GM21526 (cell line): ENCODE measurements around the gene CHRNA4.

Experiments
- ATAC-seq: cut with Tn5 transposase; IDR thresholded peaks from one replicate; pipeline ENCODE4 v1.9.1; 2021; ENCODE audit warnings: moderate library complexity; ENCODE audit not compliant: unreplicated experiment, low FRiP score

Gene CHRNA4

DNA sequence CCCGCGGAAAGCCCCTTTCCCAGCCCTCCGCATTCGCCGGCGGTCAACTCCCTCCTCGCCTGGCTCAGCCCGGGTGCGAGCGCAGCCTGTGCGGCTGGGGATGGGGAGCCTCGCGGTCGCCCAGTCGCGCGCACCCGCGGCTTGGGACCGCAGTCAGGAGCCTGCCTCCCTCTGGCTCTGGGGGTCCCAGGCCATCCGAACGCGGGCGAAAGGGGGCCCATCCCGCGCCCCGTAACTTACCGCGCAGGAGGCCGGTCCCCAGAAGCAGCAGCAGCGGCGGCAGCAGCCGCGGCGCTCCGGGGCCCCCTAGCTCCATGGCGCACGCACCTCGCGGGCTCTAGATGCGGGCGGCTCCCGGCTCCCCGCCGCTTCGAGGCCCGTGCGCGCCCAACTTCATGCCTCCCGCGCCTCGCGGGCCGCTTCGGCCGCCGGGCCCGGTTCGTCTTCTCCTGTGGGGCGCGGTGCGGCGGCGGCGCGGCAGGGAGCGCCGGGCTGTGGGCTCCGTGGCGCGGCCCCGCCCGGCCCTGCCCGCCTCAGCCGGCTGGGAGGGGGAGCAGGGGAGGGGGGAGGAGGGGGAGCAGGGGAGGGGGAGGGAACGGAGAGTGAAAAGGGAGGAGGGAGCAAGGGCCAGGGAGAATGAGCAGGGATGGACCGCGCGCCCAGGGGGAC, at the start of gene CHRNA4:
Gene CHRNA4 (minus strand): TSS at position 500 of the 669 bp plus-strand sequence. CDS start 184 bp downstream, at position 316.
- ATAC-seq: no peak

DNA sequence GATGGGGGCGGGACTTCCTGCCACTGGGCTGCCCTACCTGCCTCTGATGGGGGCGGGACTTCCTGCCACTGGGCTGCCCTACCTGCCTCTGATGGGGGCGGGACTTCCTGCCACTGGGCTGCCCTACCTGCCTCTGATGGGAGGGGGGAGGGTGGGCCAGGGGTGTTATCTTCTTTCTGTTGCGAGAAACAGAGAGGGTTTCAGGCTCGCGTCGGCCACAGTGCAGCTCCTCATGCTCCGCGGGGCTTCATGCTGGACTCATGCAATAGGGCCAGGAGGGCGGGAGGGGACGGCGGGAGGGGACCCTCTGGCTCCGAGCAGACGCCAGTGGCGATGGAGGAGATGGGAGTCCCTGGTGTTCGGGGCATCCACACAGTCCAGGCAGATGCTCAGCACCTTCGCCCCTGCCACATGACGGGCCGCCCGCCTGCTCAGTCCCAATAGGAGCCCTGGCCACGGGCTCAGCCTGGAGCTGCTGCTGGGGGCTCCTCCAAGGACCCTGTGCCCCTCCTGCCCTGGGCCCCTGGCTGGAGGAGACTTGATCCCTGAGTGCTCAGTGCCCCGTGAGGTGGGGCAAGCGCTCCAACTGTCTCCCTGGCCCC, 48.8 kb upstream of the CHRNA4 start:
- ATAC-seq: no peak

DNA sequence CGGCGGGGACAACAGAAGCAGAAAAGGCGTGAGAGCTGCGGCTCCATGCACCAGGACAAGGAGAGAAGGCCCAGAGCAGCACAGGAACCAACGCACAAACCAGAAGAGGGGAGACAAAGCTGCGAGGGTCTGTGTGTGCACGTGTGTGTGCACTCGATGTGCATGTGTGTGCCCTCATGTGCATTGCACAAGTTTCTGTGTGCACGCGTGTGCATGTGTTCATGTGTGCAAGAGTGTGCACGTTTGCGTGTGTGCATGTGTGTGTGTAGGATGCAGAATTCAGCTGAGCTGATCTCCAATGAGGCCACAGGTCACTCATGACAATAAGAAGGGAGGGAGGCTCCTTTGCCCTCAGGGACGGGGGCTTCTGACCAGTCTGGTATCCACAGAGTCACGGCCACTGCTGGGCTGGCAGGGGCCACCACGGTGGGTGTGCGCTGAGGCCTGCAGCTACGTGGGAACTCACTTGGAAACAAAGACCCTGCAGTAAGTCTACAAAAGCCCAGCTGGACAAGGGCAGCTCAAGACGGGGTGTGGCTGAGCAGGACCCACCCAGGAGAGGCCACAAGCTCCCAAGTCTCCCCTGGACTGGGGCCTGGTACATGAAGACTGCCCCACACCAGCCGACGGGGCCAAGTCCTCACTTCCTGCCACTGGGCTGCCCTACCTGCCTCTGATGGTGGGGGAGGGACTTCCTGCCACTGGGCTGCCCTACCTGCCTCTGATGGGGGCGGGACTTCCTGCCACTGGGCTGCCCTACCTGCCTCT, 48.1 kb upstream of the CHRNA4 start:
- no peak for ATAC-seq

DNA sequence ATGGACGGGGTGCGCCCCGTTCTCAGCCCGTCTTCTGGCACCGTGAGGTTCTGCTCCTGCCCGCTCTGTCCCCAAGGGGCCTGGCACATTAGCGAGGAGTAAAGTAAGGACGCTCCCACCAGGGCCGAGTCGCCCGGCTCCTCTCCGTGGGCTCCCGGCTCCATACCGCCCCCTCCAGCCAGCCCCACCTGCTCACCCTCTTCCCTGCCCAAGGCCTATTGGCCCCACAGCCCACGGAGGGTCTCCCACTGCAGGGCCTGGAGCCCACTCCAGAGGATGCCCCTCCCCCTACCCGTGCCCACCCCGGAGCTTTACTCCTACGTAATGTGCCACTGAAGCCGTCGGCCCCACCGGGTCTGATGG, 47.5 kb upstream of the CHRNA4 start:
- ATAC-seq: no peak

DNA sequence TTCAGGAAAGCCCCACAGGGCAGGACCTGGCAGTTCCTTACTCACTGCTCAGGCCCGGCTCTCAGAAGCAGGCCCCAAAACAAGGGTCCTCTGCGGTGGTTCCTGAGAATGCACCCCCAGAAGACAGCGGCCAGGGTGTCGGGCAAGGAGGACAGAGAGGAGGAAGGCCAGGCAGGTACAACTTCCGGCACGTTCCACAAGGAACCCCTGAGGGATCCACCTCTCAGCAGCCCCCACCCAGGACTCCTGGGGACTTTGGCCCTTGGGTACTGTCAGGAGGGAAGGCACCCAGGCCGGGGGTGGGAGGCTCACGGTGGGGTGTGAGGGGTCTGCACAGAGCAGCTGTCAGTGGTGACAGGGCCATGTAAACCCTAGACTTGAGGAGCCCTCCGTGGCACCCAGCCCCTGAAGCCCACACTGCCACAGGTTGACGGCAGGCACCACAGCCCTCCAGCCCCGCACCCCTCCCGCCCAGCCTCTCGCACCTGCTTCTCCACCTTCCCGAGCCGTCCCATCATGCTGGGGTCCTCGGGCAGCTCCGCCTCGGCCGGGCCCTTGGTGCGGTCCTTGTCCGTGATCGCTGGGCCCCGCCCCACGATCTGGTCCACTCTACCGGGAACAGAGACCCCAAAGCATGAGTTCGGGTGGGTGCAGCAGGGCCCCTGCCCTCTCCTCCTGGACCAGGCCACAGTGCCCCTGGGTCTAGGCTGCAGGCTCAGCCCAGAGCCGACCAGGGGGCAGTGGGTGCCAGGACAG, 47.0 kb upstream of the CHRNA4 start:
- ATAC-seq: no peak

DNA sequence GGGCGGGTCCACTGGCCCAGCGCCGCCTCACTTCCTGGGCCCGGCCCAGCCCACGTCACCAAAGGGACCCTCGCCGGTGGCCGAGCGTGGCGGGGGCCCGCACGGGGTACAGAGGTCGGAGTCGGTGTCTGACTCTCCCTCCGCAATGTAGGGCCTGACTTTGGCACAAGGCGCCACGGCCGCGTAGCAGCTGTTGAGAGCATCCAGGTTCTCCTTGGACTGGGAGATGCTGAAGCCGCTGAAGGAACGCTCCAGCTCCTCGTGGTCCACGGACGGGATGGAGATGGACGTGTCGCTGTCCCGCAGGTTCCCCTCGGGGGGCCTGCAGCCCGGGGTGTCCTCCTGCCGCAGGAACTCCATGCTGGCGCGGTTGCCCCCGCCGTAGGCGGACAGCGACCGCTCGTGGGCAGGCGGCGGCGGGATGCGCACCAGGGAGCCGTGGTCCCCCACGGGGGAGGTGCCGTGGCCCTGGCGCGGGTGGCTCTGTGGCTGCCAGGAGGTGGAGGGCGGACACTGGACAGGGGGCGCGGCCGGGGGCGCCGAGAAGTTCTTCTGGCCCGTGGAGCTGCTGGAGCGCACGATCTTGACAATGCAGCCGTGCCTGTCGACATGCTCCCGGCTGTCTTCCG, 45.6 kb upstream of the CHRNA4 start:
- no peak for ATAC-seq

DNA sequence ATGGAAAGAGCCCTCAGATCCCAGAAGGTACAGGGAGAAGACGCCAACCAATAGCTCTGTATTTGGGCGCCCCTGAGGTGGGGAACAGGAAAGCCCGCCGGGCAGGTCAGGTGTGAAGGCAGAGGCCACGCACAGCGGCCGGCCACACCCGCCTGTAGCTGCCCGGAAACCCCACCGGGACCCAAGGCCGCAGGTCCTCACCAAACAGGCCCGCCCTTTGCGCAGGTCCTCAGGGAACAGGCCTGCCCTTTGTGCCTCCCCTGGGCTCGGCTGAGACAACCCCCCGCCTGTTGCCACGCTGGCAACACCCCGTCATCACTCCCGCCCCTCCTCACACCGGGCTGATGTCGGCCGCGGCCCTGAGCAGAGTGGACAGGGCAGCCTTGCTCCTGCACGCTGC, 44.9 kb upstream of the CHRNA4 start:
- ATAC-seq: no peak

DNA sequence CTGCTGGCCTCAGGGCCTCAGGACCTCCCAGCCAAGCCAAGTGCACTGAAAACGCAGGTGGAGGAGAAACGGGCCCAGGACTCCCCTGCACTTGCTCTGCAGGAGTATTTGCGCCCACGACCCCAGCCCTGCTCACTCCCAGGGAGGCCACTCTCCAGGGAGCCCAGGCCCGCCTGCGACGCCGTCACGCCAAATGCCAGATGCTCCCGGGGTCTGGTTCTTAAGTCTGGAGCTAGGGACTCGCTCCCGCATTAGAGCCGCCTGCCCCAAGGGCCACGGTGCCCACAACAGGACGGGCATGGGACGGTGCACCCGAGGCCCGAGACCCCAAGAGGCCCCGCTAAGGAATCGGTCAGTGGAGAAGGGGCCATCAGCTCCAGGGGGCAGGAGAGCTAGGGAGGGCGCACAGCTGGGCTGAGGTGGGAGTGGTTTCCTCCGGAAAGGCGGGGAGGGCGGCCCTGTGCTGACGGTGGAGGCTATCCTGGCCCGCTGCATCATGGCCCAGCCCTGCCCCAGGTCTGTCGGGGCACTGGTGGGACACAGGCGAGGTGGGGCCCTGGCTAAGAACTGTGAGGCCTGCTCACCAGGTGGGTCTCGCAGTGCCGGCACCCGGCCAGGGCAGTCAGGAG, 44.1 kb upstream of the CHRNA4 start:
- no peak for ATAC-seq

DNA sequence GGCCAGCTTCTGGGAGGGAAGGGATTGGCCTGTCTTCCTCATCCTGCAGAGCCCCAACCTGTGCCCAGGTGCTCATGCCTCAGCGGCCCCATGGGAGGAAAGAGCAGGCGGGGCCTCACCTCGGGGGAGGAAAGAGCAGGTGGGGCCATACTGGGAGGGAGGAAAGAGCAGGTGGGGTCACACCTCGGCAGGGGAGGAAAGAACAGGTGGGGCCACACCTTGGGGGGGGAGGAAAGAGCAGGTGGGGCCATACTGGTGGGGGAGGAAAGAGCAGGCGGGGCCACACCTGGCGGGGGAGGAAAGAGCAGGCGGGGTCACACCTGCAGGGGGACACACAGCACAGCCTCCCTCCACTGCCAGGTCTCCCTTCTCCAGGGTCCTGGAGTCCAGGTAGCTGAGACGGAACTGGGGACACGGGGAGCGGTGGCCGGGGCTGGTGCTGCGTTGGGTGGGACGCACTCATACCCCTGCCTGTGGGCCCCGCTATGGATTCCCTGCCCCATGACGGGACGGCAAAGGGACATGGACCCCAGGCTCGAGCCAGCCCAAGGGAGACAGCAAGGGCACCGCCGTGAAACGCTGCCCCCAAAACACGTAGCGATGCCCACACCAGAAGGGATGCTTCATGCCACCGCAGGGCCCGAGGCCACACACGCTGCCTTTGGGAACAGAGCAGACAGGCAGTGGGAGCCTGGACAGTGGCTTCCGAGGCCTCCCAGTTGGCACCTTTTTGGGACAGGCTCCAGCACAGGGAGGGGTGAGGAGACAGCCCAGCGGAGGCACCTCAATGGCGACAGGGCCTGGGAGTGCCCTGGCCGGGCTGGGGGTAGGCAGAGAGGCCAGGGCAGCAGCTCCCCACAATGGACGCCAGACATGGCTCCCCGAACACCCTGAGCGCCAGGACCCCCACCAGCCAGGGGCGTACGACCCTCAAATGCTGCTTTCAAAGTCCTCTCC, 43.3 kb upstream of the CHRNA4 start:
- ATAC-seq: no peak

DNA sequence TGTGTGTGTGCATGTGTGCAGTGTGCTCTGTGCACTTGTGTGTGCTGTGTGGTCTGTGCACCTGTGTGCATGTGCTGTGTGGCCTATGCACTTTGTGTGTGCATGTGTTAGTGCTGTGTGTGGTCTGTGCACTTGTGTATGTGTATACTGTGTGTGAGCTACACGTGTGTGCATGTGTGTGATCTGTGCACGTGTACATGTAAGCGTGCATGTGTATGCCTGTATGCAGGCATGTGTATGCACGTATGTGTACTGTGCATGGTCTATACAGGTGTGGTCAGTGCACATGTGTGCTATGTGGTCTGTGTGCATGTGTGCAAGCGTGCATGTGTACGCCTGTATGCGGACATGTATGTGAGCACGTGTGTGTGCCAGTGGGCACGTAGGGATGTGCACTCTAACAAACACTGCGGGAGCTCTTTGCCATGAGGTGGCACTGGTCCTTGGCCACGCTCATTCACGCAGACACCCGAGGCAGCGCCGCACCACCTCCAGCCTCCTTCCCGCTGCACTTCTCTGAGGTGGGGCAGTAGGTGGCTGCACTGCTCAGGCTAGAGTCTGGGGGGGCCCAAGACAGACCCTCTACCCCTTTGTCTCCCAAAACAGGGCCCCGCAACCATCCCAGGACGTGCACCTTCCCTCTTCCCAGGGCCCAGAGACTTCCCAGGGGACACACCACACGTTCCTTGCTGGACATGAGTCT, 42.4 kb upstream of the CHRNA4 start:
- ATAC-seq: no peak

DNA sequence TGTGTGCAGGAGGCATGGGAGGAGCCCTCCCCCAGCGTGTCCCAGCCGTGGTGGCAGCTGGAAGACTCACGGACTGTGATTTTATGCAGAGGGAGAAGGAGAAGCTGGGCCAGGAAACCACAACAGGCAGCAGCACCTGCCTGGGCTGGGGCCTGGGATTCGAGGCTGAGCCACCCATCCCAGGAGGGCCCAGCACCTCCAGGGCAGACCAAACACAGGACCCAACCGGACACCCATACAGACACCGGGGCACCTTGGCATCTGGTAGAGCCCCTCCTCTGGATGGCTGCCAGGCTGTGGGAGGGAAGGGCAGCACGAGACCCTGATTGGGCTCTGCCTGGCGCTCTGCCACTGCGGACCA, 41.7 kb upstream of the CHRNA4 start:
- ATAC-seq: no peak

DNA sequence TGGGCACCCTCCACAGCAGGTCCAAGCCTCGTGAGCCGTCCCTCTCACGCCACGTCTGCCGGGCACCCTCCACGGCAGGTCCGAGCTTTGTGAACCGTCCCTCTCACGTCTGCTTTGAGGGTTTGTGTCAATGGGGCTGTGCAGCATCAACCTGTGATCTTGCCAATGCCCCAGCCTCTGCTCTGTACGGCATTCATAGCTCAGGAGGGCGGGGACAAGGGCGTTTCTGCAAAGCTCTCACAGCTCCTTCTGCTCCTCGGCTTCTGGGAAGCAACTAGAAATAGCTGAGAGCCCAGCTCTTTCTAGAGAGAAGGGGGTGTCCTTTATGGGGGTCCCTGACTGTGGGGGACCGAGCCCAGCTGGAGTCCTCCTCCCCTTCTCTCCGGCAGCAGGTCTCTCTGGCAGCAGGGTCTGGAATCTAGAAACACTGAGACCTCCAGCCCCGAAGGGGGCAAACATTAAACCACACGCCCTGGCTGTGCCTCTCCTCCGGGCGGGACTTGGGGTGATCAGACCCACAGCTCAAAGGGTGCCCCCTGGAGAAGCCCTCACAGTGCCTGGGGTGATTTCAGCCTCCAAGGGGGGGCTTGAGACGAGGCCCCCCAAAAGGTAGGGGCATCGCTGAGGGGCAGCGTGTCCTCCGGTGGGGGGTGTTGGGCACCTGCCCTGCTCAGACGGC, 41.2 kb upstream of the CHRNA4 start:
- no peak for ATAC-seq

DNA sequence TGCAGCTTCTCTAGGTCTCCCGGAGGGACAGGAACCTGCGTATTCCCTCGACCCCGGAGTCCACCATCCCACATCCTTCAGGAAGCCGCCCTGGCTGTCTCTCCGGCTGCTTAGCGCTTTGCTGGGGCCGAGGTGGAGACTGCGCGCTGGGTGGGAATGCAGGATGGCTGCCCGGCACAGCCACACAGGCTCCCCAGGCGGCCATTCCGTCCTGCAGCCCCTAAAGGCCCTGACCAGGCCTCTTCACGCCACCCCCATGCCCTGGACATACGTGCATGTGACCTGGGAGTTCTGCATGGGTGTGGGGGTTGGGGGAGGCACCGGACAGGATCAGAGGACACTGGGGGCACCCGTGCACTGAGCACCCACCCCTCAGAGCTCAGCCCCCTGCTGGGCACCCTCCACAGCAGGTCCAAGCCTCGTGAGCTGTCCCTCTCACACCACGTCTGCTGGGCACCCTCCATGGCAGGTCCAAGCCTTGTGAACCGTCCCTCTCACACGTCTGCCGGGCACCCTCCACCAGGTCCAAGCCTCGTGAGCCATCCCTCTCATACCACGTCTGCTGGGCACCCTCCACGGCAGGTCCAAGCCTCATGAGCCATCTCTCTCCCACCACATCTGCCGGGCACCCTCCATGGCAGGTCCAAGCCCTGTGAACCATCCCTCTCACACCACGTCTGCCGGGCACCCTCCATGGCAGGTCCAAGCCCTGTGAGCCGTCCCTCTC, 40.4 kb upstream of the CHRNA4 start:
- ATAC-seq: no peak

DNA sequence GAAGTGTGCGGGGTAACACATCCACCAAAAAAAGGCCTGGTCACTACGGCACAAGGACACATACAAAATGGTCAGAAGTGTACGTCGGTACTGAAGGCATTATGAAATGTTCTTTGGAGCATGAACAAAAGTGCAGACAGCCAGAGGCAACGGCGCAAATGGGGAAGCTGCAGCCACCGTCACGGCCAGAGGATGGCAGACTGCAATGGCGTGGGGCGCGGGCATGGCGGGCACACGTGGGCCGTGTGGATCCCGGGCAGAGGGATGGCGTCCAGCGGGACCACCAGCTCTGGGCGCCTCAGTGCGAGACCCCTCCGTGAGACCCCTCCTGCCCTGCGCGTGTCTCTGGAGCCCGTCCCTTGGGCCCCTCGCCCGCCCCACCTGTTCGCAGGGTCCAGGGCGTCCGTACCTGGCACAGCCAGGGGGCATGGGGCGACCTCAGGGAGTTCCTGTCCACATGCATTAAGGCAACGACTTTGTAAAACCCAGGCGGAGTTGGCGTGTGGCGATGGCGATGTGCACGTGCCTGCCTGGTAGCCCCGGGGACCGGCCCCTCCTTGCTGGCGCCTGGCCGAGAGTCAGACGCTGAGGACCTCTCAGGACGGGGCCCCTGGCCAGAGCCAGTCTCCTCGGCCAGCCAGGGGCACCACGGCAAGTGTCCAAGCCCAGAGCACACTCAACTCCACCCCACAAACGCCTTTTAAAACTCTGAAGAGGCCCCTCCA, 39.5 kb upstream of the CHRNA4 start:
- ATAC-seq: no peak

DNA sequence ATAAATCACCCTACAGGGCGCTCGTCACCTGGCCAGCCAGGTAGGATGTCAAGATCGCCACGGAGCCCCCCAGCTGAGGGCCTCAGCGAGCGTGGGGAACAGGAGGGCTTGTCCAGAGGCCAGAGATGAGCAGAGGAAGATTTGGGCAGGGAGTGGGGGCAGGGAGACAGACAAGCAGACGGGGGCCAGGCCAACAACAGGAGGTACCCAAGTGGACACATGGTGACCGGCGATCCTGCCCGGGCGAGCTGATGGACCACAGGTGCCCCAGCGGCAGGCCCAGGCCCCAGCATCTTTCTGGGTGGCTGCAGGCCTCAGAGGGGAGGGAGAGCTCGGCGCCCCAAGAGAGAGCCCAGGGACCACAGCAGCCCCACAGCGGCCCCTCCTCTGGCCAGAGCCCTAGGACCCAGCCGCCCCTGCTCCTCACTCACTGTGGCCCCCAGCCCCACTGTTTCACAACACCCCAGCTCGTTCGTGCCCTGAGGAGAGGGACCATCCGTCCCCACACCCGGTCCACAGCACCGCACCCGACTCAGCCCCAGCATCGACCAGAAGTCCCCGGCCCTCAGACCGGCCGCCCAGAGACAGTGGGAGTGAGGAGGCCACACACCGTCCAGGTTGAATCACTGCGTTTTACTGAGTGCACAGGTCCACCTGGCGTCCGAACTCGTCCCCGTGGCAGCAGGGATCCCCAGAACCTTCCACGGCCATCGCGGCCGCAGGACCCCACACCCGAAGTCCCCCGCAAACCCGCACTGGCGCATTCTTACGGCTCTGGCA, 38.6 kb upstream of the CHRNA4 start:
- ATAC-seq: no peak
